Activated CD8-positive, alpha-beta memory T cell treated with anti-CD3 and anti-CD28 coated beads, Interleukin-2, amount 50 U/mL, for 24 hours (primary cell): ENCODE data around the gene GALNT2.

Source experiments
- DNase-seq: peaks from one replicate; pipeline ENCODE4 v3.0.0-alpha.2; 2020; ENCODE audit errors: extremely low read depth

Gene GALNT2

GRCh38 chr1:230066466-230067404 lies at the start of gene GALNT2:
Gene GALNT2, plus strand, starts transcription at chr1:230067238. Its CDS starts 43 bp downstream, at chr1:230067281.
- DNase-seq = peak; percentile 65

GRCh38 chr1:230020451-230020850 lies 46.6 kb upstream of the GALNT2 start:
- DNase-seq = no peak

GRCh38 chr1:230022666-230023380 lies 44.2 kb upstream of the GALNT2 start:
- no peak for DNase-seq

- DNase-seq = no peak
These were observed 41.4 kb upstream of the GALNT2 start for GRCh38 chr1:230025686-230026085.

- DNase-seq = no peak
These were observed 40.9 kb upstream of the GALNT2 start for GRCh38 chr1:230026139-230026538.

GRCh38 chr1:230026572-230026971 lies 40.5 kb upstream of the GALNT2 start:
- DNase-seq = no peak

- no peak for DNase-seq
These were observed 38.3 kb upstream of the GALNT2 start for GRCh38 chr1:230028602-230029223.

- no peak for DNase-seq
These were observed 37.6 kb upstream of the GALNT2 start for GRCh38 chr1:230029244-230029941.

GRCh38 chr1:230030122-230030821 lies 36.8 kb upstream of the GALNT2 start:
- DNase-seq = no peak

GRCh38 chr1:230031131-230031530 lies 35.9 kb upstream of the GALNT2 start:
- DNase-seq = no peak

- no peak for DNase-seq
These were observed 34.3 kb upstream of the GALNT2 start for GRCh38 chr1:230032516-230033281.

- DNase-seq = no peak
These were observed 29.8 kb upstream of the GALNT2 start for GRCh38 chr1:230037261-230037660.

GRCh38 chr1:230040440-230040839 lies 26.6 kb upstream of the GALNT2 start:
- DNase-seq = no peak

GRCh38 chr1:230043081-230043480 lies 24.0 kb upstream of the GALNT2 start:
- no peak for DNase-seq

- DNase-seq = no peak
These were observed 22.3 kb upstream of the GALNT2 start for GRCh38 chr1:230044729-230045128.

GRCh38 chr1:230047114-230047865 lies 19.7 kb upstream of the GALNT2 start:
- no peak for DNase-seq

GRCh38 chr1:230048322-230048721 lies 18.7 kb upstream of the GALNT2 start:
- no peak for DNase-seq

- DNase-seq = no peak
These were observed 18.1 kb upstream of the GALNT2 start for GRCh38 chr1:230048922-230049321.

GRCh38 chr1:230049731-230050130 lies 17.3 kb upstream of the GALNT2 start:
- no peak for DNase-seq
